Measurements from ENCODE around the gene ZNF580. TPM values are rescaled to one million over a fixed set of nuclear protein-coding genes. Genes with fewer than 3 reads are reported as not detected.

The ZNF580 gene
- total and polyA plus RNA-seq, 2 of the 13 experiments (the other 11 are each of a cell fraction or from before 2014, with no cell fraction given): 4.4 to 6.0 TPM

GRCh38 chr19:55653651-55654322 is 13.0 kb downstream of the ZNF580 start (continued):
- peak; percentile 54; the same call in 1 of the 2 replicates for TF ChIP-seq BCL3 (CRISPR knock-in tag; IDR thresholded peaks at IDR 0.05)
- TF ChIP-seq NFYB (CRISPR knock-in tag; IDR thresholded peaks at IDR 0.05): no peak
- no peak for TF ChIP-seq ZSCAN12 (CRISPR knock-in tag; IDR thresholded peaks at IDR 0.05)
- peak; percentile 70; the same call in 1 of the 2 replicates for TF ChIP-seq ZNF558 (CRISPR knock-in tag; IDR thresholded peaks at IDR 0.05; ENCODE audit: borderline replicate concordance)
- 0 out of 2 replicates have a peak, but pooled peaks have one; percentile 65 for TF ChIP-seq ZNF230 (CRISPR knock-in tag; IDR thresholded peaks at IDR 0.05)
- peak in 1 of 2 experiments; percentile 57; a peak in 2 of 4 replicates for TF ChIP-seq NR2F1 (CRISPR knock-in tag; IDR thresholded peaks at IDR 0.05)
- TF ChIP-seq ZNF354B (CRISPR knock-in tag; IDR thresholded peaks at IDR 0.05): no peak
- TF ChIP-seq ZNF10 (CRISPR knock-in tag; IDR thresholded peaks at IDR 0.05; ENCODE audit: borderline replicate concordance, low read depth): no peak
- no peak for TF ChIP-seq DMTF1 (CRISPR knock-in tag; IDR thresholded peaks at IDR 0.05)
- peak; percentile 69 for TF ChIP-seq ZNF883 (CRISPR knock-in tag; IDR thresholded peaks at IDR 0.05; ENCODE audit: not compliant biosample characterization)
- no peak for TF ChIP-seq KDM6A (CRISPR knock-in tag; IDR thresholded peaks at IDR 0.05; ENCODE audit: low read depth)
- TF ChIP-seq ZNF674 (CRISPR knock-in tag; IDR thresholded peaks at IDR 0.05; ENCODE audit: low read depth): no peak
- no peak for TF ChIP-seq ZNF3 (CRISPR knock-in tag; IDR thresholded peaks at IDR 0.05)
- no peak for TF ChIP-seq MED13 (CRISPR knock-in tag; IDR thresholded peaks at IDR 0.05)
- TF ChIP-seq HIVEP1 (CRISPR knock-in tag; IDR thresholded peaks at IDR 0.05): no peak
- 0 out of 2 replicates have a peak, but pooled peaks have one; percentile 11 for TF ChIP-seq GMEB2 (CRISPR knock-in tag; IDR thresholded peaks at IDR 0.05; ENCODE audit: low read depth)
- peak; percentile 26; the same call in 1 of the 2 replicates for TF ChIP-seq RFXAP (CRISPR knock-in tag; IDR thresholded peaks at IDR 0.05; ENCODE audit: borderline replicate concordance)
- TF ChIP-seq ZNF33B (CRISPR knock-in tag; IDR thresholded peaks at IDR 0.05): no peak
- no peak for TF ChIP-seq ZNF20 (CRISPR knock-in tag; IDR thresholded peaks at IDR 0.05)
- TF ChIP-seq ZNF770 (CRISPR knock-in tag; IDR thresholded peaks at IDR 0.05): no peak
- TF ChIP-seq ZNF598 (CRISPR knock-in tag; IDR thresholded peaks at IDR 0.05; ENCODE audit: borderline replicate concordance): 0 out of 2 replicates have a peak, but pooled peaks have one; percentile 37
- no peak for TF ChIP-seq ATF7 (IDR thresholded peaks at IDR 0.05)
- no peak for TF ChIP-seq ATF7 (CRISPR knock-in tag; IDR thresholded peaks at IDR 0.05)
